Psoas muscle (tissue), 8 donors: ENCODE data around the gene OPN3. TPM values are rescaled to one million over a fixed set of nuclear protein-coding genes. Genes with fewer than 3 reads are reported as not detected.

Source experiments
- ATAC-seq, 4 donors: fragments of 200-7000 bp; cut with Tn5 transposase; one replicate each; pipeline ENCODE4 v1.9.1; 2020; ENCODE audit warnings: moderate library complexity in 3 of 4, mild to moderate bottlenecking in 2 of 4
- DNase-seq, 2 donors: peaks; one replicate each; pipeline ENCODE4 v3.0.0-alpha.2; 2020
- H3K27ac ChIP-seq: fragments of 200-600 bp; one replicate; pipeline ENCODE4 v1.8.0; 2022
- H3K27me3 ChIP-seq, 3 donors: fragments of 200-600 bp in 1 of 3; one replicate each; pipeline versions ENCODE4 v1.6.1 to v1.8.0; 2013 to 2022; ENCODE audit warnings: low read length in 2 of 3, mild to moderate bottlenecking in 2 of 3, moderate library complexity in 1 of 3; ENCODE audit not compliant: insufficient read depth in 3 of 3
- H3K36me3 ChIP-seq, 2 donors: fragments of 200-600 bp in 1 of 2; one replicate each; pipeline versions ENCODE4 v1.6.1 to v1.8.0; 2013 to 2022; ENCODE audit warnings: low read depth in 1 of 2, mild to moderate bottlenecking in 1 of 2, moderate library complexity in 1 of 2; ENCODE audit not compliant: insufficient read depth in 1 of 2
- H3K4me1 ChIP-seq: fragments of 200-600 bp; one replicate; pipeline ENCODE4 v1.8.0; 2022
- H3K4me3 ChIP-seq: fragments of 200-600 bp; one replicate; pipeline ENCODE4 v1.8.0; 2022; ENCODE audit warnings: mild to moderate bottlenecking
- H3K9me3 ChIP-seq: fragments of 200-600 bp; one replicate; pipeline ENCODE4 v1.8.0; 2022
- WGBS, 3 donors: extraction: QIAGEN DNeasy Blood & Tissue Kit; methylation state at CpG; one replicate each; pipeline versions ENCODE4 v1.1.6 to v1.1.7; 2013; 5-methylcytosine and 5-hydroxymethylcytosine counted together
- intact Hi-C, 2 donors: fragments of 100-400 bp; cut with DNase I; formaldehyde crosslinking; loops; one replicate each; pipeline versions ENCODE4 v1.11.0 to v1.14.2; 2022
- polyA plus RNA-seq, 3 donors: library from polyadenylated mRNA; stranded (reverse); fragments of 200-250 nt; gene quantifications; one replicate each; pipeline ENCODE4 v1.2.3, GENCODE V29; 2013
- total RNA-seq, 4 donors: library from RNA; stranded (reverse); fragmentation: NEBNext Ultra II Directional in 2 of 4; extraction: Animal tissue kit (Norgen Biotek cat#: 25700) in 2 of 4; gene quantifications; one replicate each; pipeline versions ENCODE4 v1.2.1 to v1.2.4, GENCODE V29; 2021 to 2023
- TF ChIP-seq, protein P1 (sequence below): fragments of 200-600 bp; IDR thresholded peaks from one replicate; pipeline ENCODE4 v1.8.0; 2022; ENCODE audit warnings: antibody characterized with exemption
- donor health status: healthy with polysubstance abuse.
- donor health status: DM: no; HTN: no; CAD: no; lungs with moderate emphysema.
- donor health status: Bipolar disorder and iron deficiency.
- donor health status: healthy.
- donor health status: DM: yes; HTN: yes; CAD: no.
- donor health status: DM: no; HTN: no; CAD: no.
- donor health status: DM: no; HTN: no; CAD: no.
- donor health status: DM: yes; HTN: yes; CAD: no.

Gene OPN3
- total and polyA plus RNA-seq, 7 donors: 1.7 to 7.0 (median 4.1) TPM

DNA sequence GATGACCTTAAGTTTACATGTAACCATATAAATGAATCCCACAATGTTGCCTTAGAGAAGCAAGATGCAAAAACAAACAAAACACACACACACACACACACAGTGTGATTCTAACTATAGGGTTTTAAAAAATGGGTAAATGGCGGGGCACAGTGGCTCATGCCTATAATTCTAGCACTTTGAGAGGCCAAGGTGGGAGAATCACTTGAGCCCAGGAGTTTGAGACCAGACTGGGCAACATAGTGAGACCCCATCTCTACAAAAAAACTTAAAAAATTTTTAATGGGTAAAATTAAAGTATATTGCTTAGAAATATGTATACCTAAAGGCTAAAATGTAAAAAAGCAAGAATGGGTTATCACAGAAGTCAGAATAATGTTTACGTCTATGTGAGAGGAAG, 92.2 kb downstream of the OPN3 start:
- peaks cover 0 to 4% (median 0%) of the 10 kb centered on the region in 3 donors for H3K27me3 ChIP-seq
- H3K4me3 ChIP-seq: no peak overlapping the region
- DNase-seq (no peak), ATAC-seq (no peak)
- H3K4me1 ChIP-seq: no peaks in the 10 kb centered on the region
- H3K36me3 ChIP-seq: no peaks in the 10 kb centered on the region
- no peaks in the 10 kb centered on the region for H3K9me3 ChIP-seq
- intact Hi-C loops: no loop called here
- H3K27ac ChIP-seq: no peak overlapping the region
- TF ChIP-seq, protein P1, sequence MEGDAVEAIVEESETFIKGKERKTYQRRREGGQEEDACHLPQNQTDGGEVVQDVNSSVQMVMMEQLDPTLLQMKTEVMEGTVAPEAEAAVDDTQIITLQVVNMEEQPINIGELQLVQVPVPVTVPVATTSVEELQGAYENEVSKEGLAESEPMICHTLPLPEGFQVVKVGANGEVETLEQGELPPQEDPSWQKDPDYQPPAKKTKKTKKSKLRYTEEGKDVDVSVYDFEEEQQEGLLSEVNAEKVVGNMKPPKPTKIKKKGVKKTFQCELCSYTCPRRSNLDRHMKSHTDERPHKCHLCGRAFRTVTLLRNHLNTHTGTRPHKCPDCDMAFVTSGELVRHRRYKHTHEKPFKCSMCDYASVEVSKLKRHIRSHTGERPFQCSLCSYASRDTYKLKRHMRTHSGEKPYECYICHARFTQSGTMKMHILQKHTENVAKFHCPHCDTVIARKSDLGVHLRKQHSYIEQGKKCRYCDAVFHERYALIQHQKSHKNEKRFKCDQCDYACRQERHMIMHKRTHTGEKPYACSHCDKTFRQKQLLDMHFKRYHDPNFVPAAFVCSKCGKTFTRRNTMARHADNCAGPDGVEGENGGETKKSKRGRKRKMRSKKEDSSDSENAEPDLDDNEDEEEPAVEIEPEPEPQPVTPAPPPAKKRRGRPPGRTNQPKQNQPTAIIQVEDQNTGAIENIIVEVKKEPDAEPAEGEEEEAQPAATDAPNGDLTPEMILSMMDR: no peak
- 46 to 68% (median 67%) methylated on average over 2 of the region's 2 CpGs for WGBS, 3 donors

Other genes starting within 250 kb of the OPN3 start
- 100 to 1,000 TPM; 111 to 164 (median 140) TPM for gene FH, start 120.6 kb downstream of the OPN3 start, total RNA-seq
- 100 to 1,000 TPM; 105 to 124 (median 105) TPM for gene FH, start 120.6 kb downstream of the OPN3 start, polyA plus RNA-seq
- under 1 TPM in 2 of 4 donors, not detected in 2; 0.06 to 0.21 TPM for gene KMO, start 108.0 kb downstream of the OPN3 start, total RNA-seq
- under 1 TPM; 0.03 to 0.08 (median 0.04) TPM for gene KMO, start 108.0 kb downstream of the OPN3 start, polyA plus RNA-seq
- gene CHML, start within 50 bp of the OPN3 start, total RNA-seq: 10 to 100 TPM in 1 of 4 donors, 1 to 10 TPM in 3; 3.5 to 10.7 (median 5.4) TPM
- 1 to 10 TPM; 2.4 to 5.6 (median 4.2) TPM for gene CHML, start within 50 bp of the OPN3 start, polyA plus RNA-seq
- gene WDR64, start 11.9 kb upstream of the OPN3 start, total RNA-seq: not detected
- not detected for gene WDR64, start 11.9 kb upstream of the OPN3 start, polyA plus RNA-seq
- gene EXO1, start 207.8 kb upstream of the OPN3 start, total RNA-seq: under 1 TPM in 1 of 4 donors, not detected in 3; 0.32 TPM
- gene EXO1, start 207.8 kb upstream of the OPN3 start, polyA plus RNA-seq: under 1 TPM in 2 of 3 donors, not detected in 1; 0.06 to 0.17 TPM